OCI-LY3 (cell line): ENCODE results near the gene UCN3.

Experiments
- CTCF ChIP-seq: fragments of 200-600, 300-600 bp; sonication (generic); IDR thresholded peaks from 2 replicates; pipeline ENCODE4 v1.5.1; 2014; ENCODE audit warnings: antibody characterized with exemption, low read length, low read depth
- EZH2phosphoT487 ChIP-seq: fragments of 200-600 bp; shearing (Covaris generic); IDR thresholded peaks from 2 replicates; pipeline ENCODE4 v1.6.1; 2018; ENCODE audit warnings: antibody characterized with exemption, mixed run types, low read depth

- no peak for TF ChIP-seq CTCF
- TF ChIP-seq EZH2phosphoT487: no peak
These were observed 22.4 kb downstream of the UCN3 start for GRCh38 chr10:5387169-5387568.
